Tibial nerve (tissue), 4 donors: ENCODE data around the gene RFC2. TPM values are rescaled to one million over a fixed set of nuclear protein-coding genes. Genes with fewer than 3 reads are reported as not detected.

ENCODE experiments used
- DNase-seq, 2 donors: peaks; one replicate each; pipeline ENCODE4 v3.0.0-alpha.2; 2019; ENCODE audit warnings: low spot score in 2 of 2
- H3K27ac ChIP-seq, 4 donors: fragments of 200-600 bp; sonication (generic) in 3 of 4; one replicate each; pipeline ENCODE4 v1.5.1; 2017 to 2019; ENCODE audit warnings: mild to moderate bottlenecking in 1 of 4
- H3K27me3 ChIP-seq, 2 donors: fragments of 200-600 bp; sonication (generic) in 1 of 2; one replicate each; pipeline versions ENCODE4 v1.5.1 to v1.6.0; 2017 to 2019
- H3K36me3 ChIP-seq, 3 donors: fragments of 200-600 bp; sonication (generic); one replicate each; pipeline ENCODE4 v1.5.1; 2018 to 2019
- H3K4me1 ChIP-seq, 4 donors: fragments of 200-600 bp; sonication (generic) in 3 of 4; one replicate each; pipeline ENCODE4 v1.5.1; 2017 to 2019
- H3K4me3 ChIP-seq, 4 donors: fragments of 200-600 bp; sonication (generic) in 3 of 4; one replicate each; pipeline ENCODE4 v1.5.1; 2017 to 2019; ENCODE audit warnings: mild to moderate bottlenecking in 1 of 4, moderate library complexity in 1 of 4
- H3K9me3 ChIP-seq, 4 donors: fragments of 200-600 bp; sonication (generic) in 3 of 4; one replicate each; pipeline ENCODE4 v1.5.1; 2017 to 2019
- EP300 ChIP-seq, 2 donors: sonication (generic); formaldehyde crosslinking; IDR thresholded peaks; one replicate each; pipeline ENCODE4 v1.6.1; 2017; ENCODE audit warnings: antibody characterized with exemption in 2 of 2, mild to moderate bottlenecking in 1 of 2
- POLR2A ChIP-seq, 2 donors: fragments of 450-650 bp; IDR thresholded peaks; one replicate each; pipeline ENCODE4 v1.6.1; 2017; ENCODE audit warnings: antibody characterized with exemption in 2 of 2, mild to moderate bottlenecking in 2 of 2, moderate library complexity in 2 of 2
- WGBS, 2 donors: methylation state at CpG; one replicate each; pipeline ENCODE4 v1.1.5; 2018; 5-methylcytosine and 5-hydroxymethylcytosine counted together
- total RNA-seq, 4 donors: library from RNA; depleted of rRNA; stranded (reverse); fragments of >200 nt; gene quantifications; one replicate each; pipeline ENCODE4 v1.1.0, GENCODE V29; 2016
- TF ChIP-seq, protein P1 (sequence below), 5 experiments: fragments of 200-600 bp in 3 of 5; fragments of 450-650 bp in 2 of 5; sonication (generic) in 3 of 5; IDR thresholded peaks; one replicate each; pipeline ENCODE4 v1.5.1; 2016 to 2019; ENCODE audit warnings: antibody characterized with exemption in 5 of 5, mild to moderate bottlenecking in 3 of 5, moderate library complexity in 2 of 5

The RFC2 gene
- total RNA-seq, 4 donors from 2014 or later = 8.4 to 25.1 (median 14.1) TPM

DNA sequence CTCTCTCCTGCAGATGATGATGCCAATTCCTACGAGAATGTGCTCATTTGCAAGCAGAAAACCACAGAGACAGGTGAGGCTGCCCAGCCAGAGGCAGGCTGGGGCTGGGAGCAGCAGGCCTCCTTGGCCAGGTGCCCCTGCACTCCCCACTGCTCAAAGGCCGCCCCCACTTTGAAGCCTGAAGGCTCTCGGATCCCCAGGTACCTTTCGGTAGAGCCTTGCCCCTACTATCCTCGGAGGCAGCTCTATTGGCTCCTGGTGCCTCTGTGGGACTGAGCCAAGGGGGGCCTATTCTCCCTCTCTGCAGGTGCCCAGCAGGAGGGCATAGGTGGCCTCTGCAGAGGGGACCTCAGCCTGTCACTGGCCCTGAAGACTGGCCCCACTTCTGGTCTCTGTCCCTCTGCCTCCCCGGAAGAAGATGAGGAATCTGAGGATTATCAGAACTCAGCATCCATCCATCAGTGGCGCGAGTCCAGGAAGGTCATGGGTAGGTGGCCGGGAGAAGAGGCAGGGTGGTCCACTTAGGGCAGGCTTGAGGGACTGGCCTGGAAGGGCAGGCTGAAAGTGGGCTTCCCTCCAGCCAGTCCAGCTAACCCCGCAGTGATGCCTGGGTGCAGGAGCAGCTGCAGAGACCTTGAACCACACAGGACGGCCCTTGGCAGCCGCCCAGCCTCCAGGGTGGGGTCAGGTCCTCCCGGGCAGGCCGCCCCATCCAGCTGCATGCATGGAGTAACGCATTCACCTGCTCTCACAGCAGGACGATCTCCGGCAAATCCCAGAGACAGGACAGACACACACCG, 30.3 kb downstream of the RFC2 start:
- Histone ChIP-seq H3K9me3 (no peaks in the 10 kb centered on the region), H3K27ac (no peak overlapping the region), H3K36me3 (peaks cover 0 to 52% (median 0%) of the 10 kb centered on the region in 3 donors), H3K27me3 (no peaks in the 10 kb centered on the region), H3K4me3 (no peak overlapping the region), H3K4me1 (no peaks in the 10 kb centered on the region)
- WGBS, 2 donors = 68 to 71% methylated on average over 8 to 13 of the region's 18 CpGs
- TF ChIP-seq POLR2A (IDR thresholded peaks at IDR 0.05) = no peak
- no peak for TF ChIP-seq EP300 (IDR thresholded peaks at IDR 0.05)
- TF ChIP-seq, protein P1, sequence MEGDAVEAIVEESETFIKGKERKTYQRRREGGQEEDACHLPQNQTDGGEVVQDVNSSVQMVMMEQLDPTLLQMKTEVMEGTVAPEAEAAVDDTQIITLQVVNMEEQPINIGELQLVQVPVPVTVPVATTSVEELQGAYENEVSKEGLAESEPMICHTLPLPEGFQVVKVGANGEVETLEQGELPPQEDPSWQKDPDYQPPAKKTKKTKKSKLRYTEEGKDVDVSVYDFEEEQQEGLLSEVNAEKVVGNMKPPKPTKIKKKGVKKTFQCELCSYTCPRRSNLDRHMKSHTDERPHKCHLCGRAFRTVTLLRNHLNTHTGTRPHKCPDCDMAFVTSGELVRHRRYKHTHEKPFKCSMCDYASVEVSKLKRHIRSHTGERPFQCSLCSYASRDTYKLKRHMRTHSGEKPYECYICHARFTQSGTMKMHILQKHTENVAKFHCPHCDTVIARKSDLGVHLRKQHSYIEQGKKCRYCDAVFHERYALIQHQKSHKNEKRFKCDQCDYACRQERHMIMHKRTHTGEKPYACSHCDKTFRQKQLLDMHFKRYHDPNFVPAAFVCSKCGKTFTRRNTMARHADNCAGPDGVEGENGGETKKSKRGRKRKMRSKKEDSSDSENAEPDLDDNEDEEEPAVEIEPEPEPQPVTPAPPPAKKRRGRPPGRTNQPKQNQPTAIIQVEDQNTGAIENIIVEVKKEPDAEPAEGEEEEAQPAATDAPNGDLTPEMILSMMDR (IDR thresholded peaks at IDR 0.05) = no peak
- no peak for DNase-seq

DNA sequence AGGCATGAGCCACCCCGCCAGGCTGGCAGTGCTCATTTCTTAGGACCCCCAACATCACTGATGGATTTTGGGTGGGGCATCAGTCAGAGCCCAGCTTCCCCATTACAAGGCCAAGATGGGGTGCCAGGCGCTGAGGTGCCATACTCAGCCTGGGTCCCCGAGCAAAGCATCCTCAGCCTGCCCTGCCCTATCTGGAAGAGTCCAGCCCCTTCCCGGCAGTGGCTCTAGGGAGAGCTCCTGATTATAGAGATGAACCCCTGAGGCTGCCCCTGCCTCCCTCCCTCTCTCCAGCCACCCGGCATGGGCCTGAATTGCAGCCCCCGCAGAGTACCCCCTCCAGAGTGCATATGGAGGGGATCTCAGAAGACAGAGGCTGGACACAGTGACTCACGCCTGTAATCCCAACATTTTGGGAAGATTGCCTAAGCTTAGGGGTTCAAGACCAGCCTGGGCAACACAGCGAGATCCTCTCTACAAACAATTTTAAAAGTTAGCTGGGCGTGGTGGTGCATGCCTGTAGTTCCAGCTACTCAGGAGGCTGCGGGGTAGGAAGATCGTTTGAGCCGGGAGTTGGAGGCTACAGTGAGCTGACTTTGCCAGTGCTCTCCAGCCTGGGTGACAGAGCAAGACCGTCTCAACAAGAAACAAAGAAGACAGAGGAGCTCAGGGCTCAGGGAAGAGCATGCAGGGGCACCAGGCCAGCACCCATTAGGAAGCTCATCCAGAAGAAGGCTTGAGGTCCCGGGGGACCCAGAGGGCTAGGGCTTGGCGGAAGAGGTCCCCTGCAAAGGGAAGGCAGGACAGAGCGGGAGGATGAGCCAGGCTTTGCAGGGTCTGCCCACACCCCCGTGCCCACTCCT, 31.1 kb downstream of the RFC2 start:
- WGBS, 2 donors = 83 to 85% methylated on average over 15 to 17 of the region's 17 CpGs
- H3K27ac ChIP-seq = no peak overlapping the region

DNA sequence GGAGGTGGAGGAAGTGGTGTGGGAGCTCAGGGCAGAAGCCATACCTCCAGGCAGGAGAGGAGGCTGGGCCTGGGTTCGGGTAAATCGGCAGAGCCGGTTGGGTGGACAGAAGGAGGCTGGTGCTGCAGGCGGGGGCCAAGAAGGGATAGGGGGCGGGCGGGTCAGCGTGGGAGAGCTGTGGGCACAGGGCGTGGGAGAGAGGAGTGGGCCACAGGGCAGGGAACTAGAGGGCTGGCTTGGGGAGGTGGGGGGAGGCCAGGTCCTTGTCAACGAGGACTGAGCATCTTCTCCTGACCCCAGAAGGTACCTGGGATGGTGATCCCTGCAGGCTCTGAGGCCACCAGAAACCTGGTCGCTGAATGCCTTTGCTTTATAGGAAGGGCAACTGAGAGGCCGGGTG, 32.5 kb downstream of the RFC2 start:
- Histone ChIP-seq H3K27me3 (no peaks in the 10 kb centered on the region), H3K27ac (no peak overlapping the region), H3K4me1 (peaks cover 0 to 6% (median 0%) of the 10 kb centered on the region in 4 donors), H3K4me3 (no peak overlapping the region), H3K9me3 (peaks cover 0 to 7% (median 0%) of the 10 kb centered on the region in 4 donors), H3K36me3 (peaks cover 0 to 33% (median 0%) of the 10 kb centered on the region in 3 donors)
- TF ChIP-seq EP300 (IDR thresholded peaks at IDR 0.05) (no peak), POLR2A (IDR thresholded peaks at IDR 0.05) (no peak)
- TF ChIP-seq, protein P1 (IDR thresholded peaks at IDR 0.05) = no peak
- DNase-seq = no peak
- WGBS, 2 donors = 83 to 92% methylated on average over 11 of the region's 11 CpGs

More for the DNA sequence above, 31.1 kb downstream of the RFC2 start:
- Histone ChIP-seq H3K4me3 (no peak overlapping the region), H3K27me3 (no peaks in the 10 kb centered on the region), H3K4me1 (no peaks in the 10 kb centered on the region), H3K36me3 (peaks cover 0 to 44% (median 0%) of the 10 kb centered on the region in 3 donors), H3K9me3 (peaks cover 0 to 5% (median 0%) of the 10 kb centered on the region in 4 donors)
- no peak for DNase-seq
- TF ChIP-seq POLR2A (IDR thresholded peaks at IDR 0.05) (no peak), EP300 (IDR thresholded peaks at IDR 0.05) (no peak)
- TF ChIP-seq, protein P1 (IDR thresholded peaks at IDR 0.05) = no peak

DNA sequence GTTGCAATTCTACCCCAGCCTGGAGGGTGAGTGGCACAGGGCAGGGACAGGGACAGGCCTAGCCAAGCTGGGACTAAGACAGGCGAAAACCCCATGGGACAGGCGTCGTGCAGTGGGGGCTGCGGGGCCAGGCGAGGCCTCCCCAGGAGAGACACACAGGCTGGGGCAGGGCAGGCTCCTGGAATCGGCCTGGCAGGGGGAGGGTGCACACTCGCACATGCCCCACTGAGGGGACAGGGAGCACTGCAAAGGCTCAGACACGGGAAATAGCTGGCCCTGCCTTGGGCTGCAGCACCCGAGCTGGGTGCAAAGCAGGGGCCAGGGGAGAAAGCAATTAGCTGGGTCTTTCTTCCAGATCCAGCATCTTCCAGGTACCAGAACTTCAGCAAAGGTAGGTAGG, 34.0 kb downstream of the RFC2 start:
- 75 to 77% methylated on average over 9 of the region's 9 CpGs for WGBS, 2 donors
- no peak overlapping the region for H3K4me3 ChIP-seq
- TF ChIP-seq EP300 (IDR thresholded peaks at IDR 0.05) (no peak), POLR2A (IDR thresholded peaks at IDR 0.05) (no peak)
- TF ChIP-seq, protein P1 (IDR thresholded peaks at IDR 0.05) = no peak

More for the DNA sequence above, 34.0 kb downstream of the RFC2 start:
- Histone ChIP-seq H3K9me3 (peaks cover 0 to 7% (median 0%) of the 10 kb centered on the region in 4 donors), H3K27ac (no peak overlapping the region), H3K27me3 (peaks cover 0 to 2% of the 10 kb centered on the region in 2 donors), H3K4me1 (peaks cover 0 to 6% (median 3%) of the 10 kb centered on the region in 4 donors), H3K36me3 (peaks cover 0 to 18% (median 0%) of the 10 kb centered on the region in 3 donors)
- DNase-seq = no peak
